Measurements from ENCODE around the gene TMEM138.

TMEM138 gene

DNA sequence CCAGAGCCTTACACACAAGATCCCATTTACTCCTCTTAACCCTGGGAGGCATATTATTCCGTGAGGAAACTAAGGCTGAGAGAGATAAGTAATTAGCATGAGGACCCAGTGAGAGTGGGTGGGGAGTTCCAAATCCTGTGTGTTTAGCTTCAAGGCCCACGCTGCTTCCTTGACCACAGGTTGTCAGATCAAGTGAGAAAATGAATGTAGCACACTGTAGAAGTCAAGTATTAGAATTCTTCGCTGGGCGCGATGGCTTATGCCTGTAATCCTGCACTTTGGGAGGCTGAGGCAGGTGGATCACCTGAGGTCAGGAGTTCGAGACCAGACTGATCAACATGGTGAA lies 4.3 kb upstream of the TMEM138 start:
- no peak for DNase-seq (ENCODE audit: low spot score)
- TF ChIP-seq, protein P1, sequence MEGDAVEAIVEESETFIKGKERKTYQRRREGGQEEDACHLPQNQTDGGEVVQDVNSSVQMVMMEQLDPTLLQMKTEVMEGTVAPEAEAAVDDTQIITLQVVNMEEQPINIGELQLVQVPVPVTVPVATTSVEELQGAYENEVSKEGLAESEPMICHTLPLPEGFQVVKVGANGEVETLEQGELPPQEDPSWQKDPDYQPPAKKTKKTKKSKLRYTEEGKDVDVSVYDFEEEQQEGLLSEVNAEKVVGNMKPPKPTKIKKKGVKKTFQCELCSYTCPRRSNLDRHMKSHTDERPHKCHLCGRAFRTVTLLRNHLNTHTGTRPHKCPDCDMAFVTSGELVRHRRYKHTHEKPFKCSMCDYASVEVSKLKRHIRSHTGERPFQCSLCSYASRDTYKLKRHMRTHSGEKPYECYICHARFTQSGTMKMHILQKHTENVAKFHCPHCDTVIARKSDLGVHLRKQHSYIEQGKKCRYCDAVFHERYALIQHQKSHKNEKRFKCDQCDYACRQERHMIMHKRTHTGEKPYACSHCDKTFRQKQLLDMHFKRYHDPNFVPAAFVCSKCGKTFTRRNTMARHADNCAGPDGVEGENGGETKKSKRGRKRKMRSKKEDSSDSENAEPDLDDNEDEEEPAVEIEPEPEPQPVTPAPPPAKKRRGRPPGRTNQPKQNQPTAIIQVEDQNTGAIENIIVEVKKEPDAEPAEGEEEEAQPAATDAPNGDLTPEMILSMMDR (IDR thresholded peaks at IDR 0.05; ENCODE audit: extremely low read depth, missing control alignments): no peak

DNA sequence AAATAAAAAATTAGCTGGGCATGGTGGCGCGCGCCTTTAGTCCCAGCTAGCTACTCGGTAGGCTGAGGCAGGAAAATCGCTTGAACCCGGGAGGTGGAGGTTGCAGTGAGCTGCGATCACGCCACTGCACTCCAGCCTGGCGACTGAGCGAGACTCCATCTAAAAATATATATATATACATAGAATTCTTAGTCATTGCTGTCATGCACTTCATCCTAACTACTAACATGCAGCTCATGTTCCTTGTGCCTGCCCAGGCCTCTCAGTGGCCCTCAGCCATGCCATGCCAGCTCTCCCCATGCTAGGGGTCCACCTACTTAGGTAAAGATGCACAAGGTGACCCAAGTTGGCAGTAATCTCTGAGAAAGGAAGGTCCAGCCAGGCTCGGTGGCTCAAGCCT lies 3.6 kb upstream of the TMEM138 start:
- no peak for DNase-seq (ENCODE audit: low spot score)

DNA sequence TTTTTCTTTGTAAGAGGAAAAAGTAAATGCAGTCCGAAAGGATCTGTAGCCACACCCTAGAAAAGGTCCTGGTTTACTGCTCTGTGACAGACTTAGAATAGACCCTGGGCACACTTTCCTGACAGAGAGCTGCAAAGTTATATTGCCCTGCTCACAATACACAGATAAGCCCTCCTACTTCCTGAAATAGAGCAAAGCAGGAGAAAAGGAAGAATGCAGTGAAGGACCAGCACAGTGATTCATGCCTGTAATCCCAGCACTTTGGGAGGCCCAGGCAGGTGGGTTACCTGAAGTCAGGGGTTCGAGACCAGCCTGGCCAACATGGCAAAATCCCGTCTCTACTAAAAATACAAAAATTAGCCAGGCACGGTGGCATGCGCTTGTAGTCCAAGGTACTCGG lies 2.7 kb upstream of the TMEM138 start:
- no peak for DNase-seq (ENCODE audit: low spot score)
- TF ChIP-seq, protein P1 (IDR thresholded peaks at IDR 0.05; ENCODE audit: extremely low read depth, missing control alignments): no peak

More for the DNA sequence above, 3.6 kb upstream of the TMEM138 start:
- TF ChIP-seq, protein P1 (IDR thresholded peaks at IDR 0.05; ENCODE audit: extremely low read depth, missing control alignments): no peak

DNA sequence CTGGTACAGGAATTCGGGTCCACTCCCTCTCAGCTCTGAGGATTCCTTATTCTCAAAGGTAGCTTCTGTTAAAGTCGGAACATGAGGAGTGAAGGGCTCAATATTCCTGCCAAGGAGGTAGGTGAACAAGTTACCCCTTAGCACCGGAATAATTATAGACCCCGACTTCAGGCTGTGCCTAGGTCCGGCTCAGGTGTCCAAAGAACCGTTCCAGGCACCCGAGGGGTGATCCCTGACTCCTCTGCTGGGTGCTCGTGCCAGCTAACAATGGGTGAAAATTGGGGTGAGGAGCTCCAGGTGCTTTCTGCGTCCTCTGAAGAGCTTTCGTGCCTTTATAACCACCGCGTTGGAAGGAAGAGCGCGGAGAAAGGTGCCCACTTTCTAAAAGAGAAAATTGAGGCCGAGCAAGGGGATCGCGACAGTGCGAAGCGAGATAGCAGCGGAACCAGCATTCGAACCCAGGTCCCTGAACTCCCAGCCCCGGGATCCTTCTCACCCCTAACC lies 885 bp upstream of the TMEM138 start:
- TF ChIP-seq, protein P1 (IDR thresholded peaks at IDR 0.05; ENCODE audit: extremely low read depth, missing control alignments): no peak
- no peak for DNase-seq (ENCODE audit: low spot score)

DNA sequence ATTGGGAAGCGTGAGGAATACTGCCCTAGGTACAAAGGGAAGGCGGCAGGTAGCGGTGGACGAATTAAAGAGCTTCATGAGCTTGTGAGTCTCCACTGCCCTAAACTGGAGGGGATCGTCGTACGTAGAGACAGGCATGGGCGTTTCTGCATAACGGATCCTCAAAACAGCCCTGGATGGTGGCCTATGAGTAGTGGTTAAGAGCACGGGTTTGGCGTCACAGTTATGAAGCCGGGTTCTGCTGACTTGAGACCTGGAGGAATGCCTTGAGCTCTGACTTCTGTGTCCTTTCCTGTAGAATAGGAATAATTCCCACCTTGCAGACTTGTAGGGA lies 335 bp downstream of the TMEM138 start:
- peak; percentile 43 for DNase-seq (ENCODE audit: low spot score)
- TF ChIP-seq, protein P1 (IDR thresholded peaks at IDR 0.05; ENCODE audit: extremely low read depth, missing control alignments): no peak

DNA sequence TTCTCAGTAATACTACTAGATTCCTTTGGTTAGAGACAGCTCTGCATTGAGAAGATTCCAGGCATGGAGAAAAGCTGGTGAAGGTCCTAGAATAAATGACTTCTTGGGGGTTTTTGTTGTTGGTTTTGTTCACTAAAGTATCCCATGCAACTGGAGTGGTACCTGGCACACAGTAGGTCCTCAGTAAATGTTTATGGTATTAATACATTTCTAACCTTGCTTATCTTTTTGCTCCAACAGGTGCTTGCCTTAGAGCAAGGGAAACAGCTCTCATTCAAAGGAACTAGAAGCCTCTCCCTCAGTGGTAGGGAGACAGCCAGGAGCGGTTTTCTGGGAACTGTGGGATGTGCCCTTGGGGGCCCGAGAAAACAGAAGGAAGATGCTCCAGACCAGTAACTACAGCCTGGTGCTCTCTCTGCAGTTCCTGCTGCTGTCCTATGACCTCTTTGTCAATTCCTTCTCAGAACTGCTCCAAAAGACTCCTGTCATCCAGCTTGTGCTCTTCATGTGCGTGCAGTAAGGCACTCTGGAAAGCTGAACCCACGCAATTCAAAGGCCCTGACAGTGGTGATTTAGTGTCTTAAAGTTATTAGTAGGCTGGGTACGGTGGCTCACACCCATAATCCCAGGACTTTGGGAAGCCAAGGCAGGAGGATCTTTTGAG lies 2.0 kb downstream of the TMEM138 start:
- DNase-seq (ENCODE audit: low spot score): no peak
- TF ChIP-seq, protein P1 (IDR thresholded peaks at IDR 0.05; ENCODE audit: extremely low read depth, missing control alignments): no peak

DNA sequence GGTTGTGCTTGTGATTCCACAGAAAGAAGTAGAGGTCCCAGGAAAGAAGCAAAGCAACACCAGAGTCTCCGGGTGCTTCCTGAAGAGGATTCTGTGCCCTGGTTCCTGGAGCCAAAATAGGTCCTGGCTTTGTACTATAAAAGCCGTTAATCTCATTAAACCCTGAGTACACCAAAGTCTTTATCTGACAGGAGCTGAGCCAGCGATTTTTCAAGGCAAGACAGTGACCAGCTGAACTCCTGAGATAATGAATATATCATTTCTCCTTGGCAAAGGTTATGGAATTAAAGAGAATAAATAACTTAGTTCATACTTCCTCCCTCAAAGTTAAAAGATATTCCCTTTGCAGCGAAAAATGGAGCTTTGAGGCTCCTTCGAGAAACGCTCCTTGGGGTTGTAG lies 5.2 kb downstream of the TMEM138 start:
- DNase-seq (ENCODE audit: low spot score): no peak
- TF ChIP-seq, protein P1 (IDR thresholded peaks at IDR 0.05; ENCODE audit: extremely low read depth, missing control alignments): no peak
